HG03565 (cell line): ENCODE results near the gene NSG2.

Experiments
- ATAC-seq: cut with Tn5 transposase; IDR thresholded peaks from one replicate; pipeline ENCODE4 v1.9.1; 2021; ENCODE audit warnings: mild to moderate bottlenecking, moderate library complexity; ENCODE audit not compliant: unreplicated experiment

Gene NSG2

DNA sequence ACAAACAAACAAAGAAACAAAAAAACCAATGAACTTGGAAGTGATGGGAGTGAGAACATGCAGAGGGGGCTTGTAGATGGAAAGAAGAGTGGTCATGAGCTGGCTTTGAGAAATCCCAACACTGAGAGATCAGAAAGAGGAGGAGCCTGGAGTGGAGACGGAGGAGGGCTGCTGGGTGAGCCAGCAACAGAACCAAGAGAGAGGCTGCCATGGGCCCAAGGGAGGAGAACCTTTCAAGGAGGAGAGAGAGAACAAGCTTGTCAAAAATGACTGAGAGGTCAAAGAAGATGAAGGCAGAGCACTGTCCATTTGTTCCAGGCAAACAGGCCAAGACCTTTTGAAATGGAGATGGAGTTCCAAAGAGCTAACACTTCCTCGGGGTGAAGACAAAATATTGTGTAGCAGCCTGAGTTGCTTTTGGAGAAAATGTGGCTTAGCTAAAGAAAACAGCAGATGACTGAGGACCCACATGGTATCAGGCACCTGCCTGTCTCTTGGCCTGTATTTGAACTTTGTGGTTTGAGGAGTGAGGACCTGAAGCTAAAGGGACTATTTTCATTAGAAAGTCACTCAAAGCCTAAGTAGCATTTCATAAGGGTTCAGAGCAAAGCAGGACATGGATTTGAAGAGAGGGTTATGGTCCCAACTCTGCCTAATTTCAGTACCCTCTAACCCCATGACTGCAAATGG lies 13.1 kb downstream of the NSG2 start:
- no peak for ATAC-seq

GRCh38 chr5:174059247-174059646 lies 13.7 kb downstream of the NSG2 start:
- no peak for ATAC-seq

- ATAC-seq: no peak
These were observed 17.7 kb downstream of the NSG2 start for GRCh38 chr5:174063082-174063756.

- ATAC-seq: no peak
These were observed 18.7 kb downstream of the NSG2 start for GRCh38 chr5:174064171-174064570.

GRCh38 chr5:174065528-174066197 lies 20.2 kb downstream of the NSG2 start:
- no peak for ATAC-seq

- no peak for ATAC-seq
These were observed 22.0 kb downstream of the NSG2 start for GRCh38 chr5:174067499-174067898.

GRCh38 chr5:174071484-174071883 lies 26.0 kb downstream of the NSG2 start:
- ATAC-seq: no peak

GRCh38 chr5:174073122-174073660 lies 27.7 kb downstream of the NSG2 start:
- ATAC-seq: no peak

GRCh38 chr5:174074369-174074768 lies 28.9 kb downstream of the NSG2 start:
- ATAC-seq: no peak

- no peak for ATAC-seq
These were observed 32.9 kb downstream of the NSG2 start for GRCh38 chr5:174078416-174078815.

DNA sequence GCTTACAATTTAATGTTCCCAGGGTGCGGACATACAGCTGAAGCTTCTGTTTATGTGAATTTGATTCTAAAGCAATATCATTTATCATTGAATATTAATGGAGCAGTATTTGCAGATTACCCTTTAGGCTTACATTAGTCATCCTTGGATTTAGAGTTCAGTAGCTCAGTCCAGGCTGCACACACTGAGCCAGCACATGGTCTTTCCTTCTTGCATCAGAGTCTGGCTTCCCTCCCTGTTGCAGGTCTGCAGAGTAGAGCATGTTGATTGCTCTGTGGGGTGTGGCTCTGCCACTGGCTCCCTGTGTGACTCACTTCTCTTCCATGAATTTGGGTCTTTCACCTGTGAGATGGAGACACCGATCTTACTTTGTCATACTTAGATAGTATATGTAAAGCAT lies 36.8 kb downstream of the NSG2 start:
- no peak for ATAC-seq

GRCh38 chr5:174083056-174083827 lies 37.7 kb downstream of the NSG2 start:
- no peak for ATAC-seq

DNA sequence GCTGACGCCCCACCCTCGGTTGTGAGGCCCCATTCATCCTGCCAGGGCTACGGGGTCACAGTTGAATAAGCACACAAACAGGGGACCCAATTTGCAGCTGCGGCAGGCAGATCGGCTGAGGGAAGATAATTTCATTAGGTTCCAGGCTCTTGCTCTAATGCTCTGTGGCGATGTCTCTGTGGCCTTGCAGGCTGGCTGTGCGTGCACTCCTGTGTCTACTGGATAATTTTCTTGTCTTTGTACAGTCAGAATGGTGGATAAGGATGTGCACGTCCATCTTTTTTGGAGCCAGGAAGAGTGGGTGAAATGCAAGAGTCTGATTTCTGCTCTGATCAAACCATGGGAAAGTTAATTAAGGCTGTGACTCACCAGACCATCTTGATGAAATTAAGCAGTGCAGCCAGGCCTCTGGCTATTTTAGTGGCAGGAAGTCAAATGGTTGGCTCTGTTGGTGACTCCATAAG lies 39.2 kb downstream of the NSG2 start:
- ATAC-seq: no peak

DNA sequence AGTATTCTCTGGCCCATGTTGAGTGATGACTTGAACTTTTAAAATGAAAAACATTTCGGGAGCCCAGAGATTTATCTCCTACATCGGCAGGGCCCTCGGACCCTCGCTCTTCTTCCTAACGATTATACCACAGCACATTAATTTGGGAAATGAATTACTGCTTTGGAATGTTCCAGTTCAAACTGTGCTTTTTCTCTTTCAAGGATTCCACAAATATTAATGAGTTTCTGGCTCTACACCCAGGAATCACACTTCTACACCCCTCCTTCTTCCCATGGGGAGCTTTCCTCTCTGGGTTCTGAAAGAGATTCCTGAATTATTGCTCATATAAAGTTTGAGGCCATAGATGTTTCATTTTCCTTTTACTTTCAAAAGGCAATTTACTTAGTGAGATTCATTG lies 41.2 kb downstream of the NSG2 start:
- no peak for ATAC-seq

GRCh38 chr5:174087783-174088182 lies 42.3 kb downstream of the NSG2 start:
- no peak for ATAC-seq

DNA sequence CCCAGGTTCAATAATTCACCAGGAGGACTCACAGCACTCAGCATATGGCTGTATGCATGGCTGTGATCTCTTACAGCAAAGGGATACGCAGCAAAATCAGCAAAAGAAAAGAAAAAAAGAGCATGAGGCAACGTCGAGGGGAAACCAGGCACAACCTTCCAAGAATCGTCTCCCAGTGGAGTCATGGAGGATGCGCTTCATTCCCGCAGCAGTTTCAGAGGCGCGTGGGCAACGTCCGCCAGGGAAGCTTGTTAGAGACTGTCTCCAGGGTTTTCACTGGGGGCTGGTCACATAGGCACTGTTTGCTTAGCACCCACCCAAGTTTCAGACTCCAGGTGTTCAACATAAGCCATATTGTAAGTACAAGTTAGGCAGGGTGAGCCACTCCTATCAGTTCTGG lies 44.6 kb downstream of the NSG2 start:
- no peak for ATAC-seq

- no peak for ATAC-seq
These were observed 47.6 kb downstream of the NSG2 start for GRCh38 chr5:174093123-174093522.

- no peak for ATAC-seq
These were observed 49.5 kb downstream of the NSG2 start for GRCh38 chr5:174094857-174095606.

GRCh38 chr5:174096619-174097018 lies 51.1 kb downstream of the NSG2 start:
- ATAC-seq: no peak

GRCh38 chr5:174097486-174098185 lies 52.1 kb downstream of the NSG2 start:
- ATAC-seq: no peak
